Cortex of kidney (tissue), 1 donor: ENCODE measurements around the gene USP5.

Experiments used
- DNase-seq: peaks from one replicate; lab custom pipeline; 2025; lab: John Stamatoyannopoulos, UW

Gene USP5

DNA sequence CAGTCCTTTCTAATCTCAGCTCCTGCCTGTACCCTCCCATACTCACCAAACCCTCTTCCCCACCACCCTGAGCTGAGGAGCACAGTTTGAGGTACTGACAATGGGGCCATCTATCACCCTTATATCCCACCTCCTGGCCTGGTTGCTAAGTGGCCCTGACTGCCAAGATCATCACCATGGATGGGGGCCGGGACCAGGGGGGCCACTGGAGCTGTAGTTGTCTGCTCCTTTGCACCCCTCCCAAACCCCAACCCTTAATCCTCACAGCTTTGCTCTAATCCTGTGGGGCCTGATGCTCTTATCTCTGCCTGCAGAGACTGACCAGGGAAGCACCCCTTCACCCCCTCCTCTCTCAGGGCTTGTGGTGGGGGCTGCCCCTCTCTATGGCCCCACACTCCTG lies 11.6 kb upstream of the USP5 start:
- DNase-seq, result no peak

DNA sequence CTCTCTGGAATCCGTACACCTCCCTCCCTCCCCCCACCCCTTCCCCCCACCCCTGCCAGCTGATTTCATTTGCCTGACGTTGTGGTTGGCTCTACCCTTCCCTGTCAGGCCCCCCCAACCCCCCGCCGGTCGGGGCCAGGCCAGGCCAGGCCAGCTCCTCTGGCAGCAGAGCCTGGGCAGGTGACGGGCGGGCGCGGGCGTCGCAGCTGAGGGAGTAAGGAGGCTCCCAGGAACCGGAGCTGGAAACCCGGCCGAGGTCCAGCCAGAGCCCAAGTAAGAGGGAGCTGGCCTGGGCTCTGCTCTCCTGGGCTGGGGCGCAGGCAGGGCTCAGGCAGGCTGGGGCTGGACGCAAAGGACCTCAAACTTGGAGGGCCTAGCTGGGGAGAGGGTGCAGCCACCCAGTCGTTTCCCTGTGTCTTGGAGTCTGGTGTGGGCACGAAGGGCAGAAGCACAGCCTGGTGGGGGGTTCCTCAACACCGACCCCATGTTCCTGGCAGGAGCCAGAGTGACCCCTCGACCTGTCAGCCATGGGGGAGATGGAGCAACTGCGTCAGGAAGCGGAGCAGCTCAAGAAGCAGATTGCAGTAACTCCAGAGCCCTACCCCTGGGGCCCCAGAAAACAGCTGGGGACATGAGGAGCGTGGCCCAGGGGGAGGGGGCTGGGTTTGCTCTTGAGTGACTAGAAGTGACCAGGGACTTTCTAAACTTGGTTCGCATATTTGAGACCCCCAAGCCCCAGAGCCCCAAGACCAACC lies 11.0 kb upstream of the USP5 start, which contains the start of gene GNB3:
TSS of gene GNB3 (plus strand) at position 165 of the 755 bp plus-strand sequence. CDS start at position 528, 363 bp downstream.
- DNase-seq, result no peak

- DNase-seq, result no peak
These were observed 9.9 kb upstream of the USP5 start for GRCh38 chr12:6842075-6842474.

- DNase-seq, result no peak
These were observed 8.6 kb upstream of the USP5 start for GRCh38 chr12:6843118-6843902.

DNA sequence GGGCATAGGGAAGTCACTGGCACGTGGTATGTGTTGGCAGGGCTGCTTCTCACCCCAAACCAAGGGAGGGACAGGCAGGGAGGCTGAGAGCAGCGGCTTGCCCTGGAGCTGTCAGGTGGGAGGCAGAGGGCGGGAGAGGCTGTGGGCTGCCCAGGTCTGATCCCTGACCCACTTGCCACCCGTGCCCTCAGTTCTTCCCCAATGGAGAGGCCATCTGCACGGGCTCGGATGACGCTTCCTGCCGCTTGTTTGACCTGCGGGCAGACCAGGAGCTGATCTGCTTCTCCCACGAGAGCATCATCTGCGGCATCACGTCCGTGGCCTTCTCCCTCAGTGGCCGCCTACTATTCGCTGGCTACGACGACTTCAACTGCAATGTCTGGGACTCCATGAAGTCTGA lies 6.6 kb upstream of the USP5 start:
- DNase-seq, result no peak

DNA sequence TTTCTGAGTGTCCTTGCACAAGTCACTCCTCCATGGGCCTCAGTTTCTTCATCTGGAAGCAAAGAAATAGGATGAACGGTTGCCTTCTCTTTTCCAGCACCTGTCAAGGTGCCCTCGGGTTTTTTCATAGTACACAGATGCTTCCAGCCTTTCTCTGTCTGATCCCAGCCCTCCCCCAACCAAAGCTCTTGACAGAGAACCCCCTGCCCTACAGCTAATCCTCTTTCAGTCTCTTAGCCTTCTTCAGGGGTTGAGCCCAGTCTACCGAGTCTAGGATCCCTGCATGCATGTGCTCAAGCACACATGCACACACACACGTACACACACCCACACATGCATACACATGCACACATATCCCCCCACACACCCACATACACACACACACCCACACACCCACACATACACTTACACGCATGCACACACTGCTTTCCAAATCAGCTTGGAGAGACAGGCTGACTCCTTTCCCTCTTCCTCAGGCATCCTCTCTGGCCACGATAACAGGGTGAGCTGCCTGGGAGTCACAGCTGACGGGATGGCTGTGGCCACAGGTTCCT lies 5.6 kb upstream of the USP5 start:
- DNase-seq, result no peak

GRCh38 chr12:6847676-6848075 lies 4.3 kb upstream of the USP5 start:
- DNase-seq, result no peak

DNA sequence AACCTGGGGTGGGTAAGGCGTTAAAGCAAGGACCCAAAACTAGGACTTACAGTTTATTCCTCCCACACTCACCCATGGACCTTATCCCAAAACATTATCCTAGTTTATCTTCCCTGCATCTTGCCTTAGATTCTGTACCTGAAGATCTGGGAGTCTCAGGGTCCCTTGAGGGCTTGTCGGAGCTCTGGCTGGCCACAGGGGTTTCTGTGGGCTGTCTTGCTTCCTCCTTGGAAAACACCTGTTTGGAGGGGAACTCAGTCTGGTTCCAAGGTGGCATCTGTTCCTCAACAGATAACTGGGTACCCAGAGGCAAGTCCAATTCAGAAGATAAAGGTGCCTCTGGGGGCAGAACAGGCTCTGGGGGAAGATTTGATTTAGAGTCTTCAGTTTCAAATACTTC lies 2.5 kb upstream of the USP5 start:
- DNase-seq, result no peak

GRCh38 chr12:6849976-6850560 lies 1.9 kb upstream of the USP5 start:
- no peak for DNase-seq

DNA sequence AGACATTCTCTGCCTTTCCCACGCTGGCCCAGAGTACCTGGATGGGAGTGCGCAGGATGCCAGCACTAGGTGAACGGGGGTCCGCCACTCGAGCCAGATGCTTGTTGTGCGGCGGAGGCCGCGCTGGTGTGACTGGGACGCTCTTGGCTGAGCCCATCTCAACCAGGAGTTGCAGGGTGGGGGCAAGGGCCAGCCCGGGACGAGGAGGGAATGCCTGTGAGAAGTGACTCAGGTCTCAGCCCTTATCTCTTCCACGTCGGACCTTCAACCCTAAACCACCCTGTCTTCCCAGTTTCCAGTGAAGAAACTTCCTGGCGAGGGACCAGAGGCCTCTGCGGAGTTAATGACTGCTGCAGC lies 1.2 kb upstream of the USP5 start:
- no peak for DNase-seq

- DNase-seq, result no peak
These were observed 613 bp upstream of the USP5 start, which contains the start of gene CDCA3 for GRCh38 chr12:6851153-6851920. Gene CDCA3 (minus strand): TSS chr12:6851286. CDS start chr12:6850952, 334 bp downstream.

DNA sequence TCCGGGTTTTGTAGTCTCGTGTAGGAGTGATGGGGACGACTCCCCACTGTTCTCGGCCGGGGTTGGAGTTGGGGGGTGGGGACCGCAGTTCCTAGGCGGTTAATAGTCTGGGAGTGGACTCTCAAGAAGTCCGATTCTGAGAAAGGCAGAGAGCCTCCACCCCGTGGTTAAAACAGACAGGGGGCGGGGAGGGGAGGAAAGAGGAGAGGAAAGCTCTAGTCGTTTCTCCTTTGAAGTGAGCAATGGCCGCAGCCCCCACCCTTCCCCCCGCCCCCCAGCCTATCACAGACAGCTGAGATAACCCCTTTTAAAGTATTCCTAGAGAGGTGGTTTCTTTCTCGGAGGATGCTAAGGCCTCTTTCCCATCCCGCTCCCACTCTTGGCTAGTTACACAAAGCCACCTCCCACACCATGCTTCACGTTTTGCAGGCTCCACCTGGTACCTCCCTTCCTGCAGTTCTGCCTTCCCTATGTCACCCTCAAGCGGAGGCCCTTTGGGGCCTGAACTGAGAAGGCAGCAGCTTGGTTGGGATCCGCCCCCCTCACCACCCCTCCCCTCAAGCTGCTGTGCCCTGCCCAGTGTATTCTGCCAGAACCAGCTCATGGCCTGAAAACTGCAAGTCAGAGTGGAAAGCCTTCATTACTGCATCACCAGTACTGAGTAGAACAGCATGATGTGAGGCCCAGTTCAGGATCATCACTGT lies 853 bp downstream of the USP5 start:
- no peak for DNase-seq

DNA sequence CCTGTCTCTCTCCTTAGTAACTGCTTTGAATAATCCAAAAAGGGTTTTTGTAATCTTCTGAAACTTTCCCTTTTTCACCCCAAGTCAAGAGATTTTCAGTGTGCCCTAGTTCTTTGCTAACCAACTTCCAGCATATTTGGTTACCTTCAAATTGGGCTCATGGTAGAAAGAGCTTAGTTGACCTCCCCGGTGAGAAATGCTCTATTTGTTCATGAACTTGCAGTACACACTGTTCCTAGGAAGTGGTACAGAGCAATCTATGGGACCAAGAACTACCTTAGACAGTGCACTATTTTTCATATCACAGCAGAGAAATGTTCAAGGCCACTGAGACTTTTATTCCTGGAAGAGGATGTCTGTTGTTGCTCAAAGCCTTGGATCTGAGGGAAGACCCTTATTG lies 1.7 kb downstream of the USP5 start:
- DNase-seq, result no peak

DNA sequence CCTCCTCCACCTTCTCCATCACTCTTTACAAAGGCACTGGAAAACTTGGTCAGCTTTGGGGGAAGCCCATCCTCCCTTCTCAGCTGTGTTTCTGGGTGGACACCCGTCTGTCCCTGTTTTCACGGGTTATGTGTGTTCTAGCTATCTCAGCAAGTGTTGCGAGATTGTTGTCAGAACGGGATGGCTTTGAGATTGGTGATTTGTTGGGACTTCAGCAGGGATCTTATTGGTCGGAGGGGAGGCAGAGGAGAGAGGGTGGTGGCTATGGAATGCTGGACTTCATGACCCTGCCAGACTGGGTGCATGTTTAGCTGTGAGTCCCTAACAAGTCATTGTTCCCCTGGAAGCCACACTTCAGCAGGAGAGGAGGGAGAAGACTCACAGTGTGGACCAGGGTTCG lies 2.1 kb downstream of the USP5 start:
- no peak for DNase-seq

DNA sequence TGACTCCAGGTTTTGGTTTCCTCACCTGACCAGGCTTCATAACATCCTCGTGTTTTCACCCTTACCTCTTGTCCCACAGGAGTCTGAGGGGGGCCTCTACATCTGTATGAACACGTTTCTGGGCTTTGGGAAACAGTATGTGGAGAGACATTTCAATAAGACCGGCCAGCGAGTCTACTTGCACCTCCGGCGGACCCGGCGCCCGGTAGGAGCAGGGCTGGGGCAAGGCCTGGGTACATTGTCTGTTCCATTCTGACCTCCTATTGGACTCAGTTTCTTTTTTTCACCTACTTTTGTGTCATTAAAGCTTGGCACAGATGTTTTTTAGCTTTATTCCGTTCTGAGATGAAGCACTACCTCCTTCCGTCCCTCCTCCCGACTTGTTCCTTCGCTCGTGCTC lies 3.4 kb downstream of the USP5 start:
- DNase-seq, result no peak

DNA sequence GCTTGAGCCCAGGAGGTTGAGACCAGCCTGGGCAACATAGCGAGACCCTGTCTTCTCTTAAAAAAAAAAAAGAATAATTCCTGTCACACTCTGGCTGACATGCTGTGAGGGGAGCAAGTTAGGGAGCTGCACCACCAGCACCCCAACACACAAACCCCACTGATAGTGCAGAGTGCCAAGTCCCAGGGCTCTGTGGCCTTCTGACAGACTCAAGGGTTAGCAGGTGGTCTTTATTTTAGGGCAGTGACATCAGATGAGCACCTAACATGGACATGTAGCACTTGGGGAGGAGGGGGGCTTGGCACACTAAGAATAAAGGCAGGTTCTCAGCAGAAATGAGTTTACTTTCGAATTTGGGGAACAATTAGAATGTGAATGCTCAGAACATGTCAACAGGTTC lies 6.8 kb downstream of the USP5 start:
- DNase-seq, result no peak

DNA sequence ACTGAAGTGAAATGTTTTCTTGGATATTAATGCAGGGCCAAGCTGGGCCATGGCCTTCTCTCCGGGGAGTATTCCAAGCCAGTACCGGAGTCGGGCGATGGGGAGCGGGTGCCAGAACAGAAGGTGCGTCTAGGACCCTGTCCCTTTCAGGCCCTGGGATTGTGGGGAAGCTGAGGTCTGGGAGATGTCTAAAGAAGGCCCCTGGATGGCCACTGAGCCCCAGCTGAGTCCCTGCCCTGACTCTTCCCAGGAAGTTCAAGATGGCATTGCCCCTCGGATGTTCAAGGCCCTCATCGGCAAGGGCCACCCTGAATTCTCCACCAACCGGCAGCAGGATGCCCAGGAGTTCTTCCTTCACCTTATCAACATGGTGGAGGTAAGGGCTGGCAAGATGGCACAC lies 8.2 kb downstream of the USP5 start:
- DNase-seq, result no peak

- DNase-seq, result no peak
These were observed 9.0 kb downstream of the USP5 start for GRCh38 chr12:6860942-6861341.

DNA sequence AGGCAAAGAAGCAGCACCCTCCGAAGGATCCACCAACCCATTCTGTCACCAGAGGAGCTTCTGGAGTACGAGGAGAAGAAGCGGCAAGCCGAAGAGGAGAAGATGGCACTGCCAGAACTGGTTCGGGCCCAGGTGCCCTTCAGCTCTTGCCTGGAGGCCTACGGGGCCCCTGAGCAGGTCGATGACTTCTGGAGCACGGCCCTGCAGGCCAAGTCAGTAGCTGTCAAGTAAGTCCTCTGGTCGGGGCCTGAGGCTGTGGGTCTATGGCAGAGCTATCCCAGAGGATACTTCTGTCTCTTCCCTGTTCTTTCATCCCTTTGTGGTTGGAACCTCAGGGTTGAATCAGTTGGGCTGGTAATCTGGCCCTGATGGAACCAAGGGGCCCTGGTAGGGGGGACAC lies 9.4 kb downstream of the USP5 start:
- no peak for DNase-seq

GRCh38 chr12:6863033-6863432 lies 11.1 kb downstream of the USP5 start:
- no peak for DNase-seq

- no peak for DNase-seq
These were observed 11.8 kb downstream of the USP5 start for GRCh38 chr12:6863586-6864321.
